Measurements from ENCODE around the gene SOCS6.
"Not testable (repeated sequence)": the region's sequence is repeated elsewhere in the genome, so short reads cannot be mapped to it uniquely, and the experiment has no call there.

Gene SOCS6

GRCh38 chr18:70288851-70289328, at the start of gene SOCS6:
Gene SOCS6 (plus strand): TSS chr18:70289045. CDS start chr18:70324669, 35,624 bp downstream.
- in situ Hi-C loops (cut with HindIII; ENCODE audit: low sequenced_read_pairs), result no loop called here
- DNase-seq (ENCODE audit: low read depth), result peak; percentile 18
- peak within 1 kb of the TSS; percentile 79 for H3K4me3 ChIP-seq (ENCODE audit: low read depth, low read length)
- TF ChIP-seq CTCF (IDR thresholded peaks at IDR 0.05; ENCODE audit: low read depth, low read length, missing control alignments), result no peak

GRCh38 chr18:70243131-70243929, 45.5 kb upstream of the SOCS6 start:
- TF ChIP-seq CTCF (IDR thresholded peaks at IDR 0.05; ENCODE audit: low read depth, low read length, missing control alignments), result no peak
- no peak overlapping the region for H3K4me3 ChIP-seq (ENCODE audit: low read depth, low read length)
- in situ Hi-C loops (cut with HindIII; ENCODE audit: low sequenced_read_pairs), result no loop called here
- DNase-seq (ENCODE audit: low read depth), result no peak

GRCh38 chr18:70246061-70246466, 42.8 kb upstream of the SOCS6 start:
- DNase-seq (ENCODE audit: low read depth), result no peak
- in situ Hi-C loops (cut with HindIII; ENCODE audit: low sequenced_read_pairs), result no loop called here
- H3K4me3 ChIP-seq (ENCODE audit: low read depth, low read length), result no peak overlapping the region
- no peak for TF ChIP-seq CTCF (IDR thresholded peaks at IDR 0.05; ENCODE audit: low read depth, low read length, missing control alignments)

GRCh38 chr18:70249118-70249517, 39.7 kb upstream of the SOCS6 start:
- H3K4me3 ChIP-seq (ENCODE audit: low read depth, low read length), result no peak overlapping the region
- in situ Hi-C loops (cut with HindIII; ENCODE audit: low sequenced_read_pairs), result no loop called here
- no peak for DNase-seq (ENCODE audit: low read depth)
- no peak for TF ChIP-seq CTCF (IDR thresholded peaks at IDR 0.05; ENCODE audit: low read depth, low read length, missing control alignments)

GRCh38 chr18:70249861-70250260, 39.0 kb upstream of the SOCS6 start:
- in situ Hi-C loops (cut with HindIII; ENCODE audit: low sequenced_read_pairs); H3K4me3 ChIP-seq (ENCODE audit: low read depth, low read length); DNase-seq (ENCODE audit: low read depth): not testable (repeated sequence)

- in situ Hi-C loops (cut with HindIII; ENCODE audit: low sequenced_read_pairs), result no loop called here
- H3K4me3 ChIP-seq (ENCODE audit: low read depth, low read length), result no peak overlapping the region
- TF ChIP-seq CTCF (IDR thresholded peaks at IDR 0.05; ENCODE audit: low read depth, low read length, missing control alignments), result no peak
These were observed 38.1 kb upstream of the SOCS6 start for GRCh38 chr18:70250781-70251180.

GRCh38 chr18:70256184-70256583, 32.7 kb upstream of the SOCS6 start:
- DNase-seq (ENCODE audit: low read depth), result no peak
- in situ Hi-C loops (cut with HindIII; ENCODE audit: low sequenced_read_pairs), result no loop called here
- H3K4me3 ChIP-seq (ENCODE audit: low read depth, low read length), result no peak overlapping the region
- no peak for TF ChIP-seq CTCF (IDR thresholded peaks at IDR 0.05; ENCODE audit: low read depth, low read length, missing control alignments)

More at GRCh38 chr18:70250781-70251180, 38.1 kb upstream of the SOCS6 start:
- no peak for DNase-seq (ENCODE audit: low read depth)

Data from astrocyte of the cerebellum (primary cell).